Measurements from ENCODE around the gene ETS2. TPM values are rescaled to one million over a fixed set of nuclear protein-coding genes. Genes with fewer than 3 reads are reported as not detected.

ETS2 gene
- total and polyA plus RNA-seq, 2 of the 4 experiments (the other 2 are of a cell fraction) = 21.3 to 21.7 TPM

- ATAC-seq (ENCODE audit: low read depth) = no peak
- Histone ChIP-seq H2BK20ac (ENCODE audit: low read depth, low read length) (no peak overlapping the region), H4K5ac (ENCODE audit: low read depth, low read length) (no peak overlapping the region), H3K4me2 (ENCODE audit: low read depth, low read length) (no peak overlapping the region), H3K14ac (replicated peaks; ENCODE audit: low read depth, low read length) (no peak overlapping the region), H2BK15ac (ENCODE audit: low read depth, low read length) (no peak overlapping the region), H3K4me1 (ENCODE audit: control insufficient read depth, insufficient read depth, low read length) (peaks cover 2% of the 10 kb centered on the region; the same call in 1 of the 2 replicates), H3K9me3 (ENCODE audit: control insufficient read depth, insufficient read depth, low read length) (peaks cover 6% of the 10 kb centered on the region), H3K27me3 (ENCODE audit: control insufficient read depth, insufficient read depth, low read length) (no peaks in the 10 kb centered on the region), H3K36me3 (ENCODE audit: control insufficient read depth, insufficient read depth, low read length) (no peaks in the 10 kb centered on the region), H2AK5ac (ENCODE audit: low read depth, low read length) (no peak overlapping the region), H3K4ac (ENCODE audit: low read depth, low read length) (no peak overlapping the region), H3K9me1 (ENCODE audit: insufficient read depth, low read length) (peaks cover 9% of the 10 kb centered on the region), H3K9ac (ENCODE audit: low read depth, low read length) (no peak overlapping the region), H3K56ac (ENCODE audit: extremely low read depth, insufficient read depth, low read length) (no peak overlapping the region), H3K27ac (ENCODE audit: insufficient read depth, low read length) (no peak overlapping the region), H3K23ac (ENCODE audit: low read depth, low read length) (no peak overlapping the region), H3K18ac (ENCODE audit: low read depth, low read length) (no peak overlapping the region), H4K91ac (ENCODE audit: insufficient read depth, low read depth, low read length) (no peak overlapping the region), H3K79me1 (ENCODE audit: low read depth in 1 of 2, low read length in 2 of 2) (no peaks in the 10 kb centered on the region), H4K8ac (ENCODE audit: low read depth in 2 of 2, low read length in 2 of 2) (no peak overlapping the region), H2AK9ac (replicated peaks; ENCODE audit: low read depth, low read length, poor library complexity) (no peak overlapping the region), H2BK120ac (ENCODE audit: low read depth, low read length) (no peak overlapping the region), H2BK5ac (ENCODE audit: low read depth, low read length, poor library complexity, severe bottlenecking) (no peak overlapping the region), H2AFZ (replicated peaks; ENCODE audit: low read length, poor library complexity) (no peak overlapping the region), H3K4me3 (ENCODE audit: insufficient read depth, low read depth, low read length) (no peak overlapping the region), H4K20me1 (ENCODE audit: insufficient read depth, low read length) (no peaks in the 10 kb centered on the region)
- TF ChIP-seq FOS (IDR thresholded peaks at IDR 0.05; ENCODE audit: low read depth, low read length) = no peak
- TF ChIP-seq MAZ (IDR thresholded peaks at IDR 0.05; ENCODE audit: borderline replicate concordance, low read depth, low read length) = no peak
- TF ChIP-seq BHLHE40 (IDR thresholded peaks at IDR 0.05; ENCODE audit: low read depth, low read length) = no peak
- no peak for TF ChIP-seq ELK1 (IDR thresholded peaks at IDR 0.05; ENCODE audit: borderline replicate concordance, low read depth, low read length)
- TF ChIP-seq POLR2A (IDR thresholded peaks at IDR 0.05; ENCODE audit: low read depth, low read length) = no peak
- no peak for TF ChIP-seq RAD21 (IDR thresholded peaks at IDR 0.05; ENCODE audit: low read length)
- TF ChIP-seq MXI1 (IDR thresholded peaks at IDR 0.05; ENCODE audit: borderline replicate concordance, low read depth, low read length) = no peak
- TF ChIP-seq CEBPB (IDR thresholded peaks at IDR 0.05; ENCODE audit: low read depth, low read length) = no peak
- no peak for TF ChIP-seq NFE2L2 (IDR thresholded peaks at IDR 0.05; ENCODE audit: low read depth, low read length)
- TF ChIP-seq CTCF (conservative IDR thresholded peaks at IDR 0.05; ENCODE audit: low read depth, low read length) = no peak
- TF ChIP-seq SMC3 (IDR thresholded peaks at IDR 0.05; ENCODE audit: low read depth, low read length) = no peak
- no peak for TF ChIP-seq USF2 (IDR thresholded peaks at IDR 0.05; ENCODE audit: low read depth, low read length)
- TF ChIP-seq RCOR1 (IDR thresholded peaks at IDR 0.05; ENCODE audit: insufficient replicate concordance, low read length) = no peak
- no peak for TF ChIP-seq CHD1 (IDR thresholded peaks at IDR 0.05; ENCODE audit: low read depth, low read length)
- TF ChIP-seq RFX5 (IDR thresholded peaks at IDR 0.05; ENCODE audit: low read depth, low read length) = no peak
- in situ Hi-C loops (cut with MboI; ENCODE audit: low sequenced_read_pairs) = no loop called here
- no peak for DNase-seq
- WGBS, 2 experiments (ENCODE audit: extremely low coverage in 2 of 2, insufficient read length in 1 of 2) = 95% methylated on average over 2 of the region's 3 CpGs; no CpG with 5 or more reads in 1 of the 2 experiments
- intact Hi-C loops (cut with micrococcal nuclease) = no loop called here
- CTCF ChIA-PET = interaction anchor here (0.5 kb wide), 1 partner anchor 486 kb away, joined by 3 read pairs; no protein-coding TSS in a partner anchor
- BruUV-seq (replicated peaks) = no TSS peak
- dilution Hi-C loops (cut with HindIII; ENCODE audit: low sequenced_read_pairs, unreplicated experiment) = no loop called here
- POLR2A ChIA-PET (ENCODE audit: unreplicated experiment) = no interaction called here
These were observed 47.0 kb downstream of the ETS2 start for GRCh38 chr21:38852708-38853107.

Data from IMR-90 (cell line).